Muscle layer of colon (tissue), 2 donors: Measurements from ENCODE around the gene TAF4.
"Not testable (repeated sequence)": the region's sequence is repeated elsewhere in the genome, so short reads cannot be mapped to it uniquely, and the experiment has no call there.

ENCODE experiments used
- H3K27ac ChIP-seq: one replicate; pipeline ENCODE4 v1.7.0; 2013; ENCODE audit warnings: low read depth, mild to moderate bottlenecking, low read length, moderate library complexity
- H3K27me3 ChIP-seq, 2 donors: one replicate each; pipeline ENCODE4 v1.7.0; 2013; ENCODE audit warnings: low read length in 2 of 2, mild to moderate bottlenecking in 2 of 2; ENCODE audit not compliant: insufficient read depth in 2 of 2, control insufficient read depth in 1 of 2
- H3K36me3 ChIP-seq: one replicate; pipeline ENCODE4 v1.7.0; 2013; ENCODE audit warnings: mild to moderate bottlenecking, low read length; ENCODE audit not compliant: insufficient read depth
- H3K4me1 ChIP-seq: one replicate; pipeline ENCODE4 v1.7.0; 2013; ENCODE audit warnings: mild to moderate bottlenecking, low read length; ENCODE audit not compliant: insufficient read depth
- H3K4me3 ChIP-seq, 2 donors: one replicate each; pipeline ENCODE4 v1.7.0; 2013; ENCODE audit warnings: low read length in 2 of 2, low read depth in 1 of 2, mild to moderate bottlenecking in 1 of 2, moderate library complexity in 1 of 2
- H3K9ac ChIP-seq: one replicate; pipeline ENCODE4 v1.7.0; 2013; ENCODE audit warnings: low read length
- H3K9me3 ChIP-seq: one replicate; pipeline ENCODE4 v1.7.0; 2013; ENCODE audit warnings: mild to moderate bottlenecking, low read length
- donor health status: abdominal sarcoma.
- donor health status: Adenocarcinoma of cecum.

TAF4 gene

GRCh38 chr20:62062661-62063314 lies 2.9 kb downstream of the TAF4 start:
- no peak overlapping the region for H3K9ac ChIP-seq
- no peaks in the 10 kb centered on the region for H3K27me3 ChIP-seq
- H3K9me3 ChIP-seq: no peaks in the 10 kb centered on the region
- no peak overlapping the region for H3K27ac ChIP-seq
- H3K4me1 ChIP-seq: peaks cover 22% of the 10 kb centered on the region
- no peaks in the 10 kb centered on the region for H3K36me3 ChIP-seq
- H3K4me3 ChIP-seq: peak overlapping the region; percentile 6 to 53

GRCh38 chr20:62061851-62062423 lies 3.7 kb downstream of the TAF4 start:
- H3K27ac ChIP-seq: no peak overlapping the region
- H3K27me3 ChIP-seq: no peaks in the 10 kb centered on the region
- H3K4me1 ChIP-seq: peaks cover 17% of the 10 kb centered on the region
- H3K4me3 ChIP-seq: no peak overlapping the region
- H3K9ac ChIP-seq: no peak overlapping the region
- no peaks in the 10 kb centered on the region for H3K36me3 ChIP-seq
- H3K9me3 ChIP-seq: no peaks in the 10 kb centered on the region

DNA sequence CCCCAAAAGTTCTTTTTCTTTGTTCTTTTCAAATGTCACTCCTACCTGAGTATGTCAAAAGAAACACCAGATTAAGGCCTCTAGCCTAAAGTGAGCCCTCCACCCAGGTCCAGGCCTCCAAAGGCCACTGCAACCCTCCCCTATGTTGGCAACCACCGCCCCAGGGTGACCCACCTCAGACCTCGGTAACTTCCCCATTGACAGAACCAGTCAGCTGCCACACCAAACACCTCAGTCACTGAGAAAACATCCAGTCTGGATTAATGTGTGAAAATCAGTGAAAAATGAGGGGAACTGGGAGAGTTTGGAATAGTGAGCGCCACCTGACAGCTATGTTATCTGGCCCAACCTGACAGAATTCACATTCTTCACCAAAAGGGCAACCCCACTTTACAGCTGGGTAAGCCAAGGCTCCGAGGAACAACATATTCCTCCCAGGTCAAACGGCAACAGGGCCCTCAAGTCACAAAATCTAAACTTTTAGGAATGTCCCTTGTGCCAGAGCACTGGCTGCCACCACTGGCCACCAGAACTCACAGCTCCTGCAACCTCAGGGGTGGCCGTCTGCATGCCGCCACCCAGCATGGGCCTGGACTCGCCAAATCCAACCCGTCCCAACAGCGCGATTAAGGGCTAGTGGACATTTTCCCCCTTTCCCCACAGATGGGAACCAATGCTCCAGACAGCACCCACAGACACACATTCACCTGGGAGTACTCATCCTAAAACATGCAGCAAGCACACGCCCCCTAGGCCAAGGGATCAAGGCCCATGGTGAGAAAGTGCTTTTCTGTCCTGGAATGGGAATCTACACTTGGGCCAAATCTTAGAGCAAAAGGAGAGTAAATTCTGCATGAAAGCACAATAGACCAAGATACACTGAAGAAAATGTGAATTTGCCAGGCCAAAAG lies 4.8 kb downstream of the TAF4 start:
- Histone ChIP-seq H3K27ac (no peak overlapping the region), H3K9ac (no peak overlapping the region), H3K4me3 (no peak overlapping the region), H3K27me3 (no peaks in the 10 kb centered on the region), H3K9me3 (no peaks in the 10 kb centered on the region), H3K36me3 (no peaks in the 10 kb centered on the region), H3K4me1 (peaks cover 15% of the 10 kb centered on the region)

GRCh38 chr20:62059920-62060630 lies 5.6 kb downstream of the TAF4 start:
- Histone ChIP-seq H3K27me3 (no peaks in the 10 kb centered on the region), H3K9me3 (no peaks in the 10 kb centered on the region), H3K9ac (no peak overlapping the region), H3K4me1 (peaks cover 15% of the 10 kb centered on the region), H3K4me3 (no peak overlapping the region), H3K27ac (no peak overlapping the region), H3K36me3 (no peaks in the 10 kb centered on the region)

DNA sequence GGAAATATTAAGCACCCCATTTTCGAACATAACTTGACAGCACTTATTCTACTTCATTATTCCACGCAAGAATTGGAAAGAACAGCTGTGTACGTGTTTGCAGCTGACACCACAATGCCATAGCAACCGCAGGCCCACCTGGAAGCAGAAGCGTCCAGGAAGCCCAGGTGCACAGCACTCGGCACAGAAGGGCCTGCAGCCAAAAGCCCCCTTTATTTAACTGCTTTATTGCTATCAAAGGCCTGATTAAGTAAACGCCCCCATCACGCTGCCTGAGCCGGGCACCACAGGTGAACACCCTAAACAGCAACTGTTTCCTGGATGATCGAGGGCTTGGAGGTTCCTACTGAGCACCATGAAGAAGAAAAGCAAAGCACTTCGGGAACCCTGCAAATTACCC lies 6.3 kb downstream of the TAF4 start:
- H3K36me3 ChIP-seq: no peaks in the 10 kb centered on the region
- no peaks in the 10 kb centered on the region for H3K9me3 ChIP-seq
- no peak overlapping the region for H3K4me3 ChIP-seq
- peaks cover 15% of the 10 kb centered on the region for H3K4me1 ChIP-seq
- no peak overlapping the region for H3K27ac ChIP-seq
- H3K27me3 ChIP-seq: no peaks in the 10 kb centered on the region
- no peak overlapping the region for H3K9ac ChIP-seq

DNA sequence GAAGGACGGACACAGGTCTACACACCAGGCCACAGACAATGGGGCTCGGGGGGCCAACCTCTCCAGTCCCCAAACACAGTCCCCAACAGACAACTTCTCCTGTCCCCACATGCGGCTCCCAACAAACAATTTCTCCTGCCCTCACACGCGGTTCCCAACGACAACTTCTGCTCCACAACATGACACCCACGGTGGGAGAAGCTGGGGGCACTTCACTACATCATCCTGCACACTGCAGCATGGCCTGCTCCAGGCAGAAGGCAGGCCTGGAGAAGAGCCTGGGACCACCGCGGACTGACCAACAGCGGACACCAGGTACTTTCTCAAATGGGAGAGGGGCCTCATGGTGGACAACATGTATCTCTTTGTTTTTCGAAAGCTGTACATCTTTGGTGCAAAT lies 6.7 kb downstream of the TAF4 start:
- Histone ChIP-seq H3K27me3 (no peaks in the 10 kb centered on the region), H3K9ac (no peak overlapping the region), H3K27ac (no peak overlapping the region), H3K4me3 (no peak overlapping the region), H3K4me1 (peaks cover 14% of the 10 kb centered on the region), H3K9me3 (no peaks in the 10 kb centered on the region), H3K36me3 (no peaks in the 10 kb centered on the region)

DNA sequence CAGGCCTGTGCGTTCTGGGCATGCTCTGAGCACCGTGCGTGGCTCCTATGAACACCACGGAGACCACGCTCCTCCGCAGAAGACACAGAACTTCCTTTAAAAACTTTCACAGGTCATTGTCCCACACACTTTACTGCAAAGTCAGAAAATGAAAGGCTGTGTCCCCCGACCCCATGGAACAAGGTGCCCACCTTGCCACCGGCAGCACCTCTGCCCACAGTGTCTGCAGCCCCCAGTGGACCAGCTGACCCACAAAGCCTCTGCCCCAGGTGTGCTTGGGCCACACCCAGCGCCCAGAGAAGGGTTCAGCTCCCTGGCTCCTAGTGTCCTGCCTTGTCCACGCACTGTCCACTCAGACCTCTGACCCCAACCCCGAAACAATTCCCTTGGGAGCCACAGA lies 8.7 kb downstream of the TAF4 start:
- H3K36me3 ChIP-seq: no peaks in the 10 kb centered on the region
- no peaks in the 10 kb centered on the region for H3K27me3 ChIP-seq
- H3K9me3 ChIP-seq: no peaks in the 10 kb centered on the region
- H3K4me3 ChIP-seq: no peak overlapping the region
- no peak overlapping the region for H3K9ac ChIP-seq
- no peak overlapping the region for H3K27ac ChIP-seq
- no peaks in the 10 kb centered on the region for H3K4me1 ChIP-seq

- Histone ChIP-seq H3K27me3 (no peaks in the 10 kb centered on the region), H3K4me1 (no peaks in the 10 kb centered on the region), H3K9ac (no peak overlapping the region), H3K36me3 (no peaks in the 10 kb centered on the region), H3K27ac (no peak overlapping the region), H3K9me3 (no peaks in the 10 kb centered on the region), H3K4me3 (no peak overlapping the region)
Observed at GRCh38 chr20:62056377-62056776, 9.3 kb downstream of the TAF4 start.

DNA sequence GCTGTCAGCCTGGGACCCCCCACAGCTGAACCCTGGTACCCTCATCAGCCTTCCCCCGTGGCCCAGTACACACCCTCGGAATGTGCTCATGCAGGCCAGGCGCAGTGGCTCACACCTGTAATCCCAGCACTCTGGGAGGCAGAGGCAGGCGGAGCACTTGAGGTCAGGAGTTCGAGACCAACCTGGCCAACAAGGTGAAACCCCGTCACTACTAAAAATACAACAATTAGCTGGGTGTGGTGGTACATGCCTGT lies 9.9 kb downstream of the TAF4 start:
- not testable (repeated sequence) for H3K9me3 ChIP-seq, H3K4me1 ChIP-seq, H3K36me3 ChIP-seq, H3K9ac ChIP-seq, H3K27me3 ChIP-seq, H3K27ac ChIP-seq, H3K4me3 ChIP-seq

- Histone ChIP-seq H3K4me3 (no peak overlapping the region), H3K4me1 (no peaks in the 10 kb centered on the region), H3K9me3 (no peaks in the 10 kb centered on the region), H3K27ac (no peak overlapping the region), H3K36me3 (no peaks in the 10 kb centered on the region), H3K27me3 (no peaks in the 10 kb centered on the region), H3K9ac (no peak overlapping the region)
Observed at GRCh38 chr20:62055106-62055861, 10.4 kb downstream of the TAF4 start.

DNA sequence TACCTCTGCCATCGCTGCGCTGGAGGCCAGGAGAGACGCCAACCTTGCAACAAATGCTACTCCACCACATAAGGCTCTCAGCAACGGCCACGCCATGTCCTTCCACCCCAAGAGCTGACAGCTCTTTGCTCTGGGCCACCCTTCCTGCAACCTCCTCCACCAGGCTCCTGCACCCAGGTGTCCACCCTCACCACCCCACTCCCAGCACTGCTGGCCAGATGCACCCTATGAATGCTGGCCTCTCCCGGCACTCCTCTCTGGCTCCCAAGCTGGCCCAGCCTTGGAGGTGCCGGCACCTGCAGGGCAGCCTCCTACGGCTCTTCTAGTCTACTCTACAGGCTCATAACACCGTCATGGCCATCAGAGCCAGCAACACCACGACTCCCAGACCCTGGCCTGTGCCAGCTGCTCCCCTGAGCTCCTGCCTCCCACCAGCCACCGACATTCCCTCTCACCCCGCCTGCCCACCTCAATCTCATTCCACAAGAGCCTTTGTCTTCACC lies 11.2 kb downstream of the TAF4 start:
- Histone ChIP-seq H3K4me3 (no peak overlapping the region), H3K9ac (no peak overlapping the region), H3K27me3 (no peaks in the 10 kb centered on the region), H3K9me3 (no peaks in the 10 kb centered on the region), H3K27ac (no peak overlapping the region), H3K4me1 (no peaks in the 10 kb centered on the region), H3K36me3 (no peaks in the 10 kb centered on the region)
